Astrocyte of the cerebellum (primary cell): ENCODE results near the gene FBLN5.
A peak's percentile ranks its signal among the peaks of the same experiment; 100 is the strongest.

Source experiments
- DNase-seq: peaks from one replicate; pipeline ENCODE4 v3.0.0-alpha.2; 2011; ENCODE audit warnings: low read depth
- H3K4me3 ChIP-seq: 2 replicates; pipeline ENCODE4 v1.5.1; 2011; ENCODE audit warnings: mild to moderate bottlenecking, low read depth, low read length, moderate library complexity
- in situ Hi-C: cut with HindIII; loops from 2 replicates; pipeline ENCODE4 v1.10.0; 2017; ENCODE audit warnings: low sequenced_read_pairs
- TF ChIP-seq, protein P1 (sequence below): IDR thresholded peaks from 2 replicates; pipeline ENCODE4 v1.5.1; 2012; ENCODE audit warnings: low read length, low read depth, moderate library complexity, mild to moderate bottlenecking; ENCODE audit errors: missing control alignments

FBLN5 gene

DNA sequence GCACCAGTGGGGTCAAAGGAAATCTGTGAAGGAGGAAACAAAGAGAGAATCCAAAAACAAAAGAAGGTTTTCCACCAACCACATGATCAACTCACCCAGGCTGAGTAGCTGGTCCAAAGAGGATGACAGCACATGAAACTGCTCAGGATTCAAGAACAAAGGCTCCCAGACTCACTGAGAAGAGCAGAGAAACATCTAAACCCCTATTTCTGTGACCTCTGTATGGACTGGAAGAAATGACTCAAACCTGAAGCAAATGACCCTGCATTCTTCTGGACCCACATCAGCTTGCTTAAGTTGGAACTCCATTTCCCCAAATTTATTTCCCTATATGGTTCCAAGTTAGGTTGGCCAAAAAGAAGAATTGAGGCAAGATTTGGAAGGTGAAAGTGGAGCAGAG lies 106.4 kb downstream of the FBLN5 start:
- TF ChIP-seq, protein P1, sequence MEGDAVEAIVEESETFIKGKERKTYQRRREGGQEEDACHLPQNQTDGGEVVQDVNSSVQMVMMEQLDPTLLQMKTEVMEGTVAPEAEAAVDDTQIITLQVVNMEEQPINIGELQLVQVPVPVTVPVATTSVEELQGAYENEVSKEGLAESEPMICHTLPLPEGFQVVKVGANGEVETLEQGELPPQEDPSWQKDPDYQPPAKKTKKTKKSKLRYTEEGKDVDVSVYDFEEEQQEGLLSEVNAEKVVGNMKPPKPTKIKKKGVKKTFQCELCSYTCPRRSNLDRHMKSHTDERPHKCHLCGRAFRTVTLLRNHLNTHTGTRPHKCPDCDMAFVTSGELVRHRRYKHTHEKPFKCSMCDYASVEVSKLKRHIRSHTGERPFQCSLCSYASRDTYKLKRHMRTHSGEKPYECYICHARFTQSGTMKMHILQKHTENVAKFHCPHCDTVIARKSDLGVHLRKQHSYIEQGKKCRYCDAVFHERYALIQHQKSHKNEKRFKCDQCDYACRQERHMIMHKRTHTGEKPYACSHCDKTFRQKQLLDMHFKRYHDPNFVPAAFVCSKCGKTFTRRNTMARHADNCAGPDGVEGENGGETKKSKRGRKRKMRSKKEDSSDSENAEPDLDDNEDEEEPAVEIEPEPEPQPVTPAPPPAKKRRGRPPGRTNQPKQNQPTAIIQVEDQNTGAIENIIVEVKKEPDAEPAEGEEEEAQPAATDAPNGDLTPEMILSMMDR = no peak
- H3K4me3 ChIP-seq = no peak overlapping the region
- in situ Hi-C loops = no loop called here
- DNase-seq = no peak

DNA sequence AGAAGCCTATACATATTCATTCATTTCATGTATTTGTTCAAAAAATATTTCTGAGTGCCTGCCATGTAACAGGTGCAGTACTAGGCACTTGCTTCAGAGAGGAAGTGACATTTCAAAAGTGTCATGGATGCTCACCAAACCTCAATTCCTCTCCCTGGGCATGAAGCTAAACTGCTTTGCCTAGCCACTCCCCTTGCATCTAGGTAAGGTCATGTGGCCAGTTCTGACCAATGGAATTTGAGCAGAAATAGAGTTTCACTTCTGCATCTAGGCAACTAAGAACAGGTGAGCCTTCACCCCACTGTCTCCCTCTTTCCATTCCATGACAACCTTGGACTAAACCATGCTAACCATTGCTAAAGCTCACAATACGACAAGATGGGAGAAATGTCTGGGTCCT lies 107.7 kb downstream of the FBLN5 start:
- in situ Hi-C loops = no loop called here
- H3K4me3 ChIP-seq = no peak overlapping the region
- TF ChIP-seq, protein P1 = no peak
- no peak for DNase-seq

DNA sequence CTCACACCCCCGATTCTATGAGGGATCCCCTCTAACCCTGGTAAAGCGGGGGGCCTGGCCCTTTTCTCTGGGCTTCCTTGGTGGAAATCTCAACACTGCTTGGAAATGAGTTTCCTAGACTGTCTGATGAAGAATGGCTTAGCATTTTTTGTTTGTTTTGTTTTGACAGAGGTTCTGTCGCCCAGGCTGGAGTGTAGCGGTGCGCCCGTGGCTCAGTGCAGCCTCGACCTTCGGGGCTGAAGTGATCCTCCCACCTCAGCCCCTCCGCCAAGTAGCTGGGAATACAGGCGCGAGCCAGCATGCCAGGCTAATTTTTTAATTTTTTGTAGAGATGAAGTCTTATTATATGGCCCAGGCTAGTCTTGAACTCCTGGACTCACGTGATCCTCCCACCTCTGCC lies 110.4 kb downstream of the FBLN5 start:
- DNase-seq = no peak
- in situ Hi-C loops = no loop called here
- TF ChIP-seq, protein P1 = no peak
- H3K4me3 ChIP-seq = peak overlapping the region; percentile 31

DNA sequence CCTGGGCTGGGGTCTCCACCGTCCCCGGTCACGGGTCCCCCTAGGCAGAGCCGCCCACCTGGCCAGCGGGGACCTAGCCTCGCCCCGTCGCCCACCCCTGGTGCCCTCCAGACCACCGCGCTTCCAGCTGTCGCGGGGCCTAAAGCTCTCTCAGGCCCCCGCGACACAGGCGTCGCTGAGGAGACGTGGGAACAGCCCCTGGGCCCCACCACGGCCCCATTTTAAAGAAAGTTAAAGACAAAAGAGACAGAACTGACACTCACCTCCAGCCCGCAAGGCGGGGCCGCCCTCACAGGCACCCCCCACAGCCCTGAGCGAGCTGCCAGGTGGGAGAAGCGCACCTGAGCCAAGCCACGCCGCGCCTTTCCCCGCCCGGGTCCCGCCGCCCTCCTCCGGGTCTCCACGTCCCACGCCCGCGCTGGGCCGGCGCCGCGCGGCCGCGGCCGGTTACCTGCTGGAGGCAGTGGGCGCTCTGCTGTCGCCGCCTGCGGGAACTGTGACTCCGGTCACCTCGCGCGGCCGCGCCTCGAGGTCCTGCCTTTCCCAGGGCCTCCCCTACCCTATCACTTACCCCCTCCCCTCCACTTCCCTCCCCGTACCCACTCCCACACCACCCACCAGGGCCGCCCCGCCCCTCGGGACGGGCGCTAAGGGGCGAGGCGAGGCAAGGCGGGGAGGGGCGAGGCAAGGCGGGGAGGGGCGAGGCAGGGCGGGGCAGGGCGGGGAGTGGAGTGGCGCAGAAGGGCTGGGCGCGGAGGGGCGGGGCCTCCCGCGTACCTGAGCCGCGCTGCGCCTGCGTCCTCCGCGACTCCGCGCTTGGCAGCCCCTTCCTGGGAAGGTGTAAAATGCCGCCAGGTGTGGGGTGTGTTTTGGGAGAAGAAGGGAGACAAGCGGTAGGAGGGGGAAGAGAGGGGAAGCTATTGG lies 111.3 kb downstream of the FBLN5 start:
- peak overlapping the region; percentile 31 for H3K4me3 ChIP-seq
- TF ChIP-seq, protein P1 = no peak
- in situ Hi-C loops = no loop called here
- DNase-seq = no peak

DNA sequence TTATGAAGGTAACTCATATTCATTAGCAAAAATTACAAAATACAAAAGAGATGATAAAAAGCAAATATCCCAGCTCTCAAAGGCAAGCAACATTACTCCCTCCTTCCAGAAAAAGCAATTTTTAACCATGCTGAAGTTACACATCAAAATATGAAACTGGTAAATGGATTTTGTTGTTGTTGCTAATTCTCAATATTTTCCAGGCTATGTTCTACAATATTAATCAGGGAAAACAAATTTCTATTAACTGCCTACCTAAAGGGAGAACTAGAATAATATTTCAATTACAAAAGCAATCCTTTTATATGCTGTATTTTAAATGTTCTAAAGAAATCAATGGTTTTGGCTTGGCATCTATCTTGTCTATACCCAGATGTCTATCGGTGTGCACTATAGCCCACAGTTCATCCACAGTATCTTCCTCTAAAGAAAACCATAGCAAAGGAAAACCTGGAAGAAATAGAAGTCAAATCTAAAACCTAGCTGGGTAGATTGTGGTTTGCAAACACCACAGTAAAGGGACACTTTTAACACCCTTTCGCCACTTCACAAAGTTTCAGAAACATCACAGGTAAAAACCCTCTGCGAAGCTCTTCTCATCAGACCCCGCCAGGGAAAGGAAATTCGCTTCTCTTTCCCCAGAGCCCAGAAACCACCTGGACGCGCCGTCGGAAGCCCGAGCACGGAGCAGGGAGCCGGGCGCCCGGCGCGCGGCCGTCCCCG lies 112.1 kb downstream of the FBLN5 start:
- in situ Hi-C loops = no loop called here
- no peak for DNase-seq
- no peak overlapping the region for H3K4me3 ChIP-seq
- TF ChIP-seq, protein P1 = no peak

DNA sequence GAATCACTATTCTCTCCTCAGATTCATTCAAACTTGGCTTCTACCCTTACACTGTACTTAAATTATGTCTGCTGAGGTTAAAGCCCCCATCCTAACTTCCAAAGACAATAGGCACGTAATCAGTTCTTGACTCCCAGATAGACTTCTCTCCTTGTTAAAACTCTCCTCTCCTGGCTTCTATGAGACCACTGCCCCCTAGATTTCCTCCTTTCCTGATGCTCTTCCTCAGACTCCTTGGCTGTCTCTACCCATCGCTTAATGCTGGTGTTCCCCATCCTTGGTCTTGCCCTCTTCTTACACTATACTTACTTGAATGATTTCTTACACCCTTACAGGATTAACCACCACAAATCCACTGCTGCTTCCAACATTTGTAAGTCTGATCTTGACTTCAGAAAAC lies 112.9 kb downstream of the FBLN5 start:
- in situ Hi-C loops = no loop called here
- no peak for DNase-seq
- H3K4me3 ChIP-seq = no peak overlapping the region
- TF ChIP-seq, protein P1 = no peak
